ENCODE measurements around the gene TNPO3.

The TNPO3 gene

GRCh38 chr7:128938544-128939074 lies 116.3 kb downstream of the TNPO3 start:
- DNase-seq (ENCODE audit: low read depth) = no peak

DNA sequence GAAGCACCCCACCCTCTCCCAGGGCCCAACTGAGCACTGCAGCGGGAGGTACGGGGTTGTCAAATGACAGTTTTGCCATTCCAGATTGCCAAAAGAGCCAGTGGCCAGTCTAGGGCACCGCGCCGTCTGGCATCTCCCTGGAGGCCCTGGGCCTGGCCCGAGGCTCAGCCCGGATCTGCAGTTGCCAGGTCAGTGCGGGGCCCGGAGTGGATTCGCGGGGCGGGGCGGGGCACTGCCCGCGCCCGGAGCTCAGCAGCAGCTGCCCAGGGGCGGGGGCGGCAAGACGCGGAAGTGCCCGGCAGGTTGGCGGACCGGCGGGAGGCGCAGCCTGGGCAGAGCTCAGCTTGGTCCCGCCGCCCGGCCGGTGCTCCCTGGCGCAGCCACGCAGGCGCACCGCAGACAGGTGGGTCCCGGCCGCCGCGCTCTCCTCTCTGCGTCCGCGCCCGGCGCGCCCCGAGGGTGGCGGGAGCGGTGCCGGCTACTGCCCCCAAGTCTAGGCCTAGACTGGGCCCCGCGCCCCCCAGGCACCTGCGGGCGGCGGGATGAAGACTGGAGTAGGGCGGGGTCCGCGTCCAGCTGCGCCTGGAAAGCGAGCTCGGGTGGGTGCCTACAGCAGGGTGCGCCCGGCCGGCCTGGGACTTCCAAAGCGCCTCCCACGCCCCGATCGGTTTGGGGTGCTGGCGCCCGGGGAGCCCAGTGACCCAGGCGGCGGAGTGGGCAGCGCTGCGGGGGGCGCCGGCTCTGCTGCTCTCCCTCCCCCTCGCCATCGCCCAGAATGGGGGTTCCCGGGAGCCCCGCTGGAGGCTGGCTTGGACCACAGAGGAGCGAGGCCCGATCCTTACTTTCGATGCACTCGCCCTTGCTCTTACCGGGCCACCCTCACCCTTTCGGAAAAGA lies 117.0 kb downstream of the TNPO3 start, which contains the start of gene IRF5:
TSS of gene IRF5 (plus strand) at position 281 of the 897 bp plus-strand sequence. CDS start 4,155 bp downstream, outside the sequence.
- no peak for DNase-seq (ENCODE audit: low read depth)

GRCh38 chr7:128937271-128937646 lies 117.7 kb downstream of the TNPO3 start:
- no peak for DNase-seq (ENCODE audit: low read depth)

GRCh38 chr7:128936798-128937197 lies 118.1 kb downstream of the TNPO3 start:
- DNase-seq (ENCODE audit: low read depth) = no peak

- no peak for DNase-seq (ENCODE audit: low read depth)
Measured at GRCh38 chr7:128935342-128935730, 119.6 kb downstream of the TNPO3 start.

DNA sequence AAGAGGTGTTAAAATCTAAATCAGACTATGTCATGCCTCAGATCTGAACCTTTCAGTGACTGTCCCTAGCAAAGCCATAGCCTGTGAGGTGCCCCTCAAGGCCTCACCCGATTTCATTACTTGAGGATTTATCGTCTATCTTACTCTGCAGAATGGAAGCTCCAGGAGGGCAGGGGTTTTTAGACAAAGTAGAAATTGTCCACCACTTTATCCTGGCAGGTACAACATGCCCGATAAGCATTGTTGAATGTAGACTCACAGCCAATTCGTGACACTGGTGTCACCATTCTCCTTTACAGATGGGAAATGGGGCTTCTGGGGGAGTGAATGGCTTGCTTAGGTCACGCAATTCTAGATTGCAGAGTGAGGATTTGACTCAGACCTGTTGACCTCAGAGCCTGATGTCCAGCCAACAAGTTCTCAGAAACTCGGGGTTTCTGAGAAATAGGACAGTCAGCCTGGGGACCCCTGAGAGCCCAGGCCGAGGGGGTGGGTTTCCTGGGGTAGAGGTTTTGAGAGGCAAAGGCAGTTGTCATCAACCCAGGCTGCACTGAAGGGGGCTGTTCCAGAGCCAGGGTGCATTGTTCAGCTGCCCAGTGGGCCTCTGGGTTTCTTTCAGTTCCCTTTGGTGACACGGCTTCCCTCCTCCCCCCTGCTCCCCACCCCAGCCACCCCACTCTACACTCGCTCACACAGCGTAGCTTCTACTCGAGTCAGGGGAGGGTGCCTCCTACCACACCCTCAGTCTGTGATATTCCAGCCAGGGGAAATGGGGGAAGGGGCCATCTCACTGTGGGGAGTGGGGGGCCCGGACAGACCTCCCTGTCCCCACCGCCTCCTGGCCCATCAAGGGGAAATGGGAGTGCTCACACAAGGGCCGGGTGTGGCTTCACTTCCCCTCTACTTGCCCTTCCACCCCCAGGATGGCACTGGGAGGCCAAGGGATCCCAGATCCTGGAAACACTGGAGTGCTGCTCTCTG lies 120.3 kb downstream of the TNPO3 start:
- no peak for DNase-seq (ENCODE audit: low read depth)

GRCh38 chr7:128933180-128933891 lies 121.6 kb downstream of the TNPO3 start:
- DNase-seq (ENCODE audit: low read depth) = no peak

DNA sequence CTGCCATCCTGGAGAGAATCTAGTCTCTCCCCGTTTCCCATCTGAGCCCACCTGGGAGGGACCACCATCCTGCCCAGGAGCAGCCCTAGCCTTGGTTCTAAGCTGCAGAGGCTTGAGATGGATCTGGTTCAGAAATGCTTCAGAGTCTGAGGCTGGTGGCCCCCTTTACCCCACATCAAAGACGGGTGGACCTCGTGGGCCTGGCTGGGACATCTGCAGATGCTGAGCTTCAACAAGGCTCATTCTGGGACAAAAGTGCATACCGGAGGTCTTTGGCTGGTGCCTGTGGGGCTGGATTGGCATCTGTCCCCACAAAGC lies 122.1 kb downstream of the TNPO3 start:
- no peak for DNase-seq (ENCODE audit: low read depth)

DNA sequence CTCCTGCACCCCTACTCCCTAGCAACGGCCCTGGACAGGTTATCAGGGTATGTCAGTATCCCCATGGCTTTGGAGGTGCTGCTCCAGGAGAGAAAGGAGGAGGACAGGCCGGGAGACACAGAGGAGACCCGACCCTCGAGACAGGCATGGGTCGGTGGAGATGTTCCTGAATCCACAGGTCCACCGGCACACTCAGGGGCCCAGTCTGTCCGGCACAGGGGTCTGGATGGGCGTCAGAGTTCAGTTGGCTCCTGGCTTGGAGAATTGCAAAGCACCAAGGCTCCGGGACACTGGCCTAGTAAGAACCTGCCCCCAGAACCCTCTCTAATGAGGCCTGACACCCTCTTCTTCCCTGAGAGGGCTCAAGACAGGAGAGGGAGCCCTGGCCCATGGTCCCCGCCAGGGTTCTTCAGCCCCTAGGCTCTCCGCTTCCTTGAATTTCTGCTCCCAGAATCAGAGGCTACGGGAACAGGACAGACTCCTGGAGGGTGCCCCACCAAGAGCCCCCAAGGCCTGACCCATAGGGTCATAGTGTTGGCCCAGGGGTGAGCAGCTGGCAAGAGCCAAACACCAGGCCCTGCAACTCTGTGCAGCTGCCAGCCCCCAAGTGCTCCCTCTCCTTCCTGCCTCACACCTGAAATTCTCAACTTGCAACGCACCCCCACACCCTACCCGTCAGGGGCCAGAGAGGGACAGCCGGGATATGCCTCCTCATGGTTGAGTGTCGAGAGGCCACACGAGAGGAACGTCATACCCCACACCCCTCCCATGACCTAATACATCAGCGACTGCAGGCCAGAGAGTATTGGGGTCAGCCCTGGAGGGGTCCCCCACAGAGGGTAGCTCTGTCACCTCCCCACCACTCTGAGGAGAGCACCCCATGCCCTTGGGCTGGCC lies 122.7 kb downstream of the TNPO3 start:
- DNase-seq (ENCODE audit: low read depth) = no peak

DNA sequence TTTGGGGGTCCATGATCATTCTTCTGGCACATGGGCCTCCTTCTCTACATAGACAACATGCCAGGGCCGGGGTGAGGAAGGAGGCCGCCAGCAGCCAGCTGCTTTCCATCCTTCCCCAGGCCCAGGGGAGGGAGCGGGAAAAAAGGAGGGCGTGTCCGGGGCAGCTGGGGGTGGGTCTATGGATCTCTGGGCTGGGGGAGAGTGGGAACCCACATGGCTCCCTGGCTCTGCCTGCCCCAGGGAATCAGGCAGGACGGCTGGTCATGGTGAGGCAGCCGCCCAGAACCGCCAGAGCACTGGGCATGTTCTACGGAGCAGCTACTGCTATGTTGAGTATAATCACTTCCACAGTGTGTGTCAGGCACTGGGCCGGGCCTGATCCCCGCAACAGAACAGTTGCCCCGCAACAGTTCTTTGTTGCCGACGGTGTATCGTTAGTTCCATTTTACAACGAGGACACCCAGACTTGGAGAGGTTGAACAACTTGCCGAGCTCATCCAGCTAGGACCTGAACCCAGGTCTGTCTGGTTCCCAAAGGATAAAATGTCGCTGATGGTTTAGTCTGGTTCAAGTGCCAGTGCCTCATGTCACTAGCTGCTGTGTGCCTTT lies 123.6 kb downstream of the TNPO3 start:
- DNase-seq (ENCODE audit: low read depth) = no peak

- DNase-seq (ENCODE audit: low read depth) = no peak
Measured at GRCh38 chr7:128928882-128929788, 125.8 kb downstream of the TNPO3 start.

DNA sequence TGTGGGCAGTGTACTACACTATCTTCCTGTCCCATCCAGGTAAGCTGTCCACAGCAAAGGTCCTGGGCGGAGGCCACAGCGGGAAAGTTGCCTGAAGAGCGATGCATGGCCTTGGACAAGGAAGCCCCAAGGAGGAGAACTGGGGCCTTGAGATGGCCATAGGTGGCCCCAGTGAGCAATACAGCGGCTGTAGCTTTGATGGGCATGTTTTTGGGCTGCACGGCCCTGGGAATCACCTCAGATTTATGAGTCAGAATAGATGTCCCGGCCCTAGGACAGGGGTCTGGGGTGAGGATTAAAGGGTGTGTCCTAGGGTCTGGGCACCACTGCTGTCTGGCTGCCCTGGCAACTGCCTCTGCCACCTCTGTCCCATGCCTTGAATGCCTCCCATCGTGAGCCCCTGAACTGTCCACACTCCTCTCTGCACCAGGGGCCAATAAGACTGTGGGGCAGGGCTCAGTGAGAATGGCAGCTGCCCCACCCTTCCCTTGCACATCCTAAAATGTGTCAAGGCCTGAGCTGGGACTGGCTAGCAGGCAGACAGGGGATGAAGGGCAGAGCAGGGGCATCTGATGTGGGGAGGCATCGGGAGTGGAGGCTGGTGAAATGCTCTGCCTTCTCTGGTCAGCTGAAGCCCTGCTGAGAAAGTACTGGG lies 126.6 kb downstream of the TNPO3 start:
- no peak for DNase-seq (ENCODE audit: low read depth)

DNA sequence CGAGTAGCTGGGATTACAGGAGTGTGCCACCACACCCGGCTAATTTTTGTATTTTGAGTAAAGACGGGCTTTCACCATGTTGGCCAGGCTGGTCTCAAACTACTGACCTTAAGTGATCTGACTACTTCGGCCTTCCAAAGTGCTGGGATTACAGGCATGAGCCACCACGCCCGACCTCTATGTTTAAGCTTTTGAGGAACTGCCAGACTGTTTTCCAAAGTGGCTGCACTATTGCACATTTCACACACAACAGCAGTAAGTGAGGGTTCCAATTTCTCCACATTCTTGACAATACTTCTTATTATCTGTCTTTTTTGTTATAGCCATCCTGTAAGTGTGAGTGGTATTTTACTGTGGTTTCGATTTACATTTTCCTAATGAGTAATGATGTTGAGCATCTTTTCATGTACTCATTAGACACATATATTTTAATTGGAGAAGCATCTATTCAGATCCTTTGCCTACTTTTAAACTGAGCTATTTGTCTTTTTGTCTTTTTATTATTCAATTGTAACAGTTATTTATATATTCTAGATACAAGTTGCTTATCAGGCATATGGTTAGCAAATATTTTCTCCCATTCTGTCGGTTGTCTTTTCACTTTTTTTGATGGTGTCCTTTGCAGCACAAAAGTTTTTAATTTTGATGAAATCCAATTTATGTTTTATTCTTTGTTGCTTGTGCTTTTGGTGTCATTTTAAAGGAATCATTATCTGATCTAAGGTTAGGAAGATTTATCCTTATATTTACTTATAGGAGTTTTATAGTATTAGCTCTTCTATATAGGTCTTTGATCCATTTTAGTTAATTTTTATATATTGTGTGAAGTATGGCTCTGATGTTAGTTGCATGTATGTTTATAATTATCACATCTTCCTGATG lies 130.0 kb downstream of the TNPO3 start:
- no peak for DNase-seq (ENCODE audit: low read depth)

DNA sequence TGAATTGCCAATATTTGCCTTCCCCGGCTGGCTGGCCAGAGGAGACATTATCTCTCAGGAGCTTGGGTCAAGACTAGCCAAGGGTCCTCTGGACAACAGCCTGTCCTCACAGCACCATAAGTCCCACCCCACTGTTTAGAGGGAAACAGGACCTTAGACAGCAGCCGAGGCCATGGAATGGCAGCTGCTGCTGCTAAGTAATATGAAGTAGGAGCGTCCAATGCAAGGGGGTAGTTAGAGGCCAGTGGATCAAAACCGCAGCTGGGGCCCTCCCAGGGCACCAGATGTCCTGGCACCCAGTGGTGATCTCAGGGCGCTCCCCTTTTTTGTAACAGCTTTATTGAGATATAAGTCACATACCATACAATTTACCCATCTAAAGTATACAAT lies 131.5 kb downstream of the TNPO3 start:
- DNase-seq (ENCODE audit: low read depth) = no peak

DNA sequence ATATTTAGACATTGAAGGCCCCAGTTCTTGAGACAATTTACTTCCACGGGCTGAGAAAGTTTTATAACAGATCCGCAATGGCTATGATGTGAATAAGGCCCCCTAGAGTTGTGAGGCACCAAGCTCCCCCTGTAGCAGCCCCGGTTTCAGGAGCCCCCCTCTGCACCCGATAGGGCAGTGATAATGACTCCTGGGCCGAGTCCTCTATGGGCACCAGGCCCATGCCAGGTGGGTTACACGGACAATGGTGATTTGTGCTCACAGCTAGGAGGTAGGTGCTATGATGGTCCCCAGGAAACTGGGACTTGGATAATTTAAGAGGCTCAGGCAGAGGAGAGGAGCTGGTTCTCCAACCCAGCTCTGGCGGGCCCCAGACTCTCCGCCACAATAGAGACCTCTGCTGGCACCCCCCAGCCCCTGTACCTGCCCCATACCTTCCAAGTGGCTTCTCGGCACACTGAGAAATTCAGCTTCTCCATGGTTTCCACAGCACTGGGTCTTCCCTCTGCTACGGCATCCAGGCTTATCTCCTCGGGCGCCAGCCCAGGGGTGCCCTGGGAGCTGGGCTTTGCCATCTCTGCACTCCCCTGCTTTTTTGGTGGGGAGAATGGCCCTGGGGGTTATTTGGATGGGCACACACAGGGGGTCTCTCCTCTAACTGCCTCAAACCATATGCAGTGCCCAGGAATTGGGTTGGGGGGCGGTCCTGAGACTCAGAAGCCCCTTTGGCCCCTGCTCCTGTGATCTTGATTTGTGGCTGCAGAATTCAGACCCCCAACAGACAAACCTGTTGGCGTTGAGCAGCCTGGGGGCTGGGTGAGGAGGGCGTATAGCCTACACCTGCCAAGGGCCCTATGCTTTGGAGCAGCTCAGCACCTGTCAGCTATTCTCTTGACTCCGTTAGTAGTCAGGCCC lies 132.2 kb downstream of the TNPO3 start:
- DNase-seq (ENCODE audit: low read depth) = no peak

DNA sequence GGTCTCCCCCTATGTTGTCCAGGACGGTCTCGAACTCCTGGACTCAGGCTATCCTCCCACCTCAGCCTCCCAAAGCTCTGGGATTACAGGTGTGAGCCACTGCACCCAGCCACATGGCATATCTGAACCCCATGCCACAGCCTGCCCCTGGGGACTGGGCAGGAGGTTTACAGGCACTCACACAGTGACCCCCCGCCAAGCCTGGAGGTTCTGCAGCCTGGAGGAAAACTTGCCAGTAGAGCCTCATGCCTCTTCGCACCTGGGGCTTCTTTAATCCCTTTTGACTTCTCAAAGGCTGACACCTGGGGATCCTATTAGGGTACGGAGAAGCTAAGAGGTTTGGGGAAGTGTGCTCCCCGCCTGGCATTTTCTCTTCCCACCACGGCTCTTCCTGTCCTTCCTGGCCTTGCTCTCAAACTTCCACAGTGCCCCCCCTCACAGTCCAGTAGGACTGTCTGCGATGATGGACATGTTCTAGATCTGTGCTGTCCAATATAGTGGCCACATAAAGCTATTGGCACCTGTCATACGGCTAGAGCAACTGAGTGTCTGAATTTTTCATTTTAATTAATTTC lies 133.0 kb downstream of the TNPO3 start:
- DNase-seq (ENCODE audit: low read depth) = no peak

All from iris pigment epithelial cell (primary cell).